BE2C (cell line): ENCODE measurements around the gene CRMP1.

Experiments used
- DNase-seq: peaks from one replicate; pipeline ENCODE4 v3.0.0-alpha.2; 2020
- H3K27me3 ChIP-seq: fragments of 250-450 bp; sonication (Bioruptor Pico); 2 replicates; pipeline ENCODE4 v1.5.1; 2020; ENCODE audit warnings: mild to moderate bottlenecking
- H3K36me3 ChIP-seq: fragments of 250-450 bp; sonication (Bioruptor Pico); 2 replicates; pipeline ENCODE4 v1.5.1; 2020; ENCODE audit warnings: mild to moderate bottlenecking
- H3K4me1 ChIP-seq: fragments of 250-450 bp; sonication (Bioruptor Pico); 2 replicates; pipeline ENCODE4 v1.5.1; 2020
- H3K4me3 ChIP-seq: 2 replicates; pipeline ENCODE4 v1.5.1; 2011; ENCODE audit warnings: low read depth, low read length
- H3K9me3 ChIP-seq: fragments of 250-450 bp; sonication (Bioruptor Pico); 2 replicates; pipeline ENCODE4 v1.5.1; 2020
- TF ChIP-seq, protein P1 (sequence below): IDR thresholded peaks from 2 replicates; pipeline ENCODE4 v1.5.1; 2012; ENCODE audit warnings: mild to moderate bottlenecking, low read depth, low read length

The CRMP1 gene

DNA sequence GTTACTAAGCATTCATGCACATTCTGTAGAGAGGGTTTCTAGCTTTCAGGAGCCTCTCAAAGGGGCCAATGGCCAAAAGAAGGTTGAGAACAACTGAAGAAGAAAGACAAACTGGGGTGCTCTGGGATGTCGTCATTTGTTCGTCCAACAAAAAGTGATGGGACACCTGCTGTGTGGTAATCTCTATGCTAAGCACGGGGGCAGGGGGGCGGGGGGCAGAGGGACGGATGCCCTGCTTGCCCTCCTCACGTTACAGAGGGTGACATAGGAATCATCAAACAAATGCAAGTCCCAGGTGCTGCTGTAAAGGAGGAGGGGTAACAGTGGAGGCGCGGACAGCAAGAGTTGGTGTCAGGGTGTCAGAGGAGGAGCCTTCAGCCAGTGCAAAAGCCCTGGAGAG, 12.8 kb upstream of the CRMP1 start:
- no peak overlapping the region for H3K4me3 ChIP-seq

DNA sequence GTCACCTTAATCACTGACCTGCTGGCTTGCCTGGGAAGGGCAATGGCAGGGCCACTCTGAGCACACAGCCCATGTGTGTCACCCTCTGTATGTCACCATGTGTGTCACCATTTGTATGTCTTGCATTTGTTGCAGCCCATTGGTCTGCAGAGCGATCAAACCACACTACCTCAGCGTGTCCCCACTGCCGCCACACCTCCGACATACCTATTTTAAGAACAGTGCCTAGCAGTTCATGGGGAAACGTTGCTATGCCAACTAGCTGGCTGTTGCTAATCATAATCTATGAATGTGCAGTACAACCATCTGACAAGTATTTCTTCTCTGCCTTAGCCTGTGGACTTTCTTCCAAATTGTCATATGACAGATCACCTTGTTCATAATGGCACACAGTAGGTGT, 8.0 kb upstream of the CRMP1 start:
- H3K36me3 ChIP-seq: no peaks in the 10 kb centered on the region
- no peaks in the 10 kb centered on the region for H3K9me3 ChIP-seq
- H3K27me3 ChIP-seq: no peaks in the 10 kb centered on the region
- DNase-seq: no peak
- no peaks in the 10 kb centered on the region for H3K4me1 ChIP-seq
- no peak overlapping the region for H3K4me3 ChIP-seq
- TF ChIP-seq, protein P1, sequence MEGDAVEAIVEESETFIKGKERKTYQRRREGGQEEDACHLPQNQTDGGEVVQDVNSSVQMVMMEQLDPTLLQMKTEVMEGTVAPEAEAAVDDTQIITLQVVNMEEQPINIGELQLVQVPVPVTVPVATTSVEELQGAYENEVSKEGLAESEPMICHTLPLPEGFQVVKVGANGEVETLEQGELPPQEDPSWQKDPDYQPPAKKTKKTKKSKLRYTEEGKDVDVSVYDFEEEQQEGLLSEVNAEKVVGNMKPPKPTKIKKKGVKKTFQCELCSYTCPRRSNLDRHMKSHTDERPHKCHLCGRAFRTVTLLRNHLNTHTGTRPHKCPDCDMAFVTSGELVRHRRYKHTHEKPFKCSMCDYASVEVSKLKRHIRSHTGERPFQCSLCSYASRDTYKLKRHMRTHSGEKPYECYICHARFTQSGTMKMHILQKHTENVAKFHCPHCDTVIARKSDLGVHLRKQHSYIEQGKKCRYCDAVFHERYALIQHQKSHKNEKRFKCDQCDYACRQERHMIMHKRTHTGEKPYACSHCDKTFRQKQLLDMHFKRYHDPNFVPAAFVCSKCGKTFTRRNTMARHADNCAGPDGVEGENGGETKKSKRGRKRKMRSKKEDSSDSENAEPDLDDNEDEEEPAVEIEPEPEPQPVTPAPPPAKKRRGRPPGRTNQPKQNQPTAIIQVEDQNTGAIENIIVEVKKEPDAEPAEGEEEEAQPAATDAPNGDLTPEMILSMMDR: no peak

More for the DNA sequence above, 12.8 kb upstream of the CRMP1 start:
- H3K9me3 ChIP-seq: no peaks in the 10 kb centered on the region
- TF ChIP-seq, protein P1: no peak
- no peaks in the 10 kb centered on the region for H3K36me3 ChIP-seq
- H3K4me1 ChIP-seq: no peaks in the 10 kb centered on the region
- no peak for DNase-seq
- H3K27me3 ChIP-seq: no peaks in the 10 kb centered on the region

DNA sequence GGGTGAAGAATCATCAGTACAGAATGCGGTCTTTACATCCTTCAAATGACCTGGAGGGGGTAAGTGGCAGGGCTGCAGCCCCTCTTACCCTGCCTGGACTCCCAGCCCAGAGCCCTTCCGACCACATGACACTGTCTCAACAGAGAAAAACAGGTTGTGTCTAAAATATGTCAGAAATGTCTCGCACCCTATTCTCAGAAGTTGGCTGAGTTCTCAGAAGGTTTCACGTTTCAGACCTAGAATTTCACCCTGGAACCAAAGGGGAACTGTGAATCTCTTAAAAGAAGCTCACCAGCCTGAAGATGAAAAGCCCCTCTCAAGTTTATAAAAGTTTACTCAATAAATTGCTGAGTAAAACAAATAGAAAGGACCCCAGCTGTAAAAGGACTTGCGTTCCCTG, 7.0 kb upstream of the CRMP1 start:
- no peak overlapping the region for H3K4me3 ChIP-seq
- no peaks in the 10 kb centered on the region for H3K9me3 ChIP-seq
- TF ChIP-seq, protein P1: no peak
- H3K27me3 ChIP-seq: no peaks in the 10 kb centered on the region
- no peak for DNase-seq
- H3K4me1 ChIP-seq: no peaks in the 10 kb centered on the region
- H3K36me3 ChIP-seq: no peaks in the 10 kb centered on the region

DNA sequence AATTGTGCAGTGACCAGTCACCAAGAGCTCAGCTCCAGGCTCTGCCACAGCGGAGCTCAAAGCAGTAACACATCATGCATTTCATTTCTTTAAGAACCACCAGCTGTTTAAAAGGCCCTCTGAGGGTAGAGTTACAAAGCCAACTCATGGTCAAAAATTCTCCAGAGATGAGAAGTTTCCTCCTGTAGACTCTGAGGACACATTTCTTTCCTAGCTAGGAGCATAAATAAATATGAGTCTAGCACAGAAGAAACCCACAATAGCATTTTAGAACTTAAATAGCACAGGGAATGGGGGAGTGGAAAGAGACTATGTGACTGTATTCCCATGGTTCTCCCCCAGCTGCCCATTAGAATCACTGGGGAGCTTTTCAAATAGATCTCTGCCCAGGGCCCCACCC, 6.5 kb upstream of the CRMP1 start:
- TF ChIP-seq, protein P1: no peak
- no peak overlapping the region for H3K4me3 ChIP-seq
- DNase-seq: no peak
- no peaks in the 10 kb centered on the region for H3K9me3 ChIP-seq
- peaks cover 3% of the 10 kb centered on the region; the same call in 1 of the 2 replicates for H3K4me1 ChIP-seq
- H3K36me3 ChIP-seq: no peaks in the 10 kb centered on the region
- no peaks in the 10 kb centered on the region for H3K27me3 ChIP-seq

DNA sequence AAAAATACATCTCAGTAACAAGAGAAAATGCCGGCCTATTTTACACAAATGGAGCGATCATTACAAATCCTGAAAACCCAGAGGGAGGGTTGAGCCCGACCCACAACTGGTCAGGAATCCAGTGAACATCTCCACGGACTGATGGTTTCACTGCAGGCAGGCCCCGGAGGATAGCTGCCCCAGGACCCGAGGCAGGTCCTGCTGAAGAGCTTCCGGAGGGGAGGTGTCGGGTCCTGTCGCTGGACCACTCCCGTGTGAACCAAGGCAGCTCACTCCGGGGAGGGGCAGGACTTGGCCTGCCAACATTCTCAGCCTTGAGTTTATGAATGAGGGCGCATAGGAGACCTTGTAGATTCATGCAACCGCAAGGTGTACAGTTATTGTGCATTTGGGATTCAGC, 4.8 kb upstream of the CRMP1 start:
- no peak for DNase-seq
- TF ChIP-seq, protein P1: no peak
- Histone ChIP-seq H3K4me3 (no peak overlapping the region), H3K27me3 (peaks cover under 1% of the 10 kb centered on the region), H3K4me1 (peaks cover 12% of the 10 kb centered on the region), H3K9me3 (no peaks in the 10 kb centered on the region), H3K36me3 (no peaks in the 10 kb centered on the region)

DNA sequence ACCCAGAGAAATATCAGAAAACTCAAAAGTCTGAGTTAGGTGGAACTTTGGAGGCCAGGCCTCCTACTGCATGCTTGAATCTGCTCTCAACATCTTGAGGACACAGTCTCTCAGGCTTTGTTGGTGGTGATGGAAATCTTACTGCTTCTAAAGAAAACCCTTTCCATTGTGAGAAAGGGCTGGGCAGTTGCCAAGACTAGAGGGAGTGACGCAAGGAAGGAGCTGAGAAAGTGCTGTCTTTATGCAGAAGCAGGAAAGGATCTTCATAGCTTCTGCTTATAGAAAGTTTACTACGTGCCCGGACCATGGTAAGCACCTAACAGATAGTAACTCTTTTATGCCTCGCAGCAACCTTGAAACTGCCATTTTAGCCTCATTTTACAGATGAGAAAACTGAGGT, 2.4 kb upstream of the CRMP1 start:
- Histone ChIP-seq H3K27me3 (peaks cover 14% of the 10 kb centered on the region), H3K4me1 (peaks cover 12% of the 10 kb centered on the region), H3K4me3 (no peak overlapping the region), H3K9me3 (no peaks in the 10 kb centered on the region), H3K36me3 (no peaks in the 10 kb centered on the region)
- TF ChIP-seq, protein P1: no peak
- DNase-seq: no peak
